Measurements from ENCODE around the gene TXNRD1.

- TF ChIP-seq POLR2A (IDR thresholded peaks at IDR 0.05) (no peak), POLR2AphosphoS5 (IDR thresholded peaks at IDR 0.05) (no peak)
Observed at GRCh38 chr12:104207416-104208205, 8.0 kb upstream of the TXNRD1 start.
